SK-N-MC (cell line): ENCODE data around the gene ZNF593OS.

Source experiments
- EZH2 ChIP-seq: fragments of 200-600 bp; sonication (generic); IDR thresholded peaks from one replicate; pipeline ENCODE4 v1.6.1; 2017; ENCODE audit warnings: antibody characterized with exemption
- FOXP2 ChIP-seq: optimal IDR thresholded peaks from 2 replicates; pipeline ENCODE3; 2011; ENCODE audit warnings: mild to moderate bottlenecking, moderate library complexity; ENCODE audit not compliant: insufficient read depth; ENCODE audit errors: extremely low read length, control extremely low read depth
- POLR2AphosphoS5 ChIP-seq: IDR thresholded peaks from 2 replicates; pipeline ENCODE4 v1.6.1; 2012; ENCODE audit warnings: mild to moderate bottlenecking, low read depth, low read length, borderline replicate concordance

GRCh38 chr1:26195805-26196204, 24.2 kb upstream of the ZNF593OS start:
- TF ChIP-seq EZH2 (no peak), POLR2AphosphoS5 (no peak), FOXP2 (no peak)
